Kidney (tissue), 14 donors: ENCODE results near the gene LUC7L3. TPM values are rescaled to one million over a fixed set of nuclear protein-coding genes. Genes with fewer than 3 reads are reported as not detected.

ENCODE experiments used
- DNase-seq, 5 donors: peaks; one replicate each; pipeline ENCODE4 v3.0.0-alpha.2; 2013 to 2020
- FAIRE-seq: peaks from 2 replicates; lab custom pipeline; 2012; peaks lifted over from hg19 to GRCh38; lab: Jason Lieb, UNC
- H3K27ac ChIP-seq, 2 donors: one replicate each; pipeline ENCODE4 v1.7.0; 2013; ENCODE audit warnings: low read depth in 2 of 2, low read length in 2 of 2, inconsistent platforms in 1 of 2
- H3K27me3 ChIP-seq: one replicate; pipeline ENCODE4 v1.7.1; 2013; ENCODE audit warnings: low read length, inconsistent platforms; ENCODE audit not compliant: control insufficient read depth, insufficient read depth
- H3K36me3 ChIP-seq, 3 donors: one replicate each; pipeline versions ENCODE4 v1.7.0 to v1.7.1; 2013; ENCODE audit warnings: low read length in 3 of 3, control low read depth in 1 of 3, inconsistent platforms in 1 of 3; ENCODE audit not compliant: insufficient read depth in 3 of 3, control insufficient read depth in 2 of 3
- H3K4me1 ChIP-seq, 3 donors: one replicate each; pipeline versions ENCODE4 v1.7.0 to v1.7.1; 2013; ENCODE audit warnings: low read length in 3 of 3, inconsistent platforms in 1 of 3, low read depth in 1 of 3; ENCODE audit not compliant: control insufficient read depth in 2 of 3, insufficient read depth in 2 of 3
- H3K4me3 ChIP-seq, 3 donors: one replicate each; pipeline versions ENCODE4 v1.7.0 to v1.8.1; 2013; ENCODE audit warnings: low read length in 3 of 3, control low read depth in 1 of 3, inconsistent platforms in 1 of 3
- H3K9ac ChIP-seq, 3 donors: one replicate each; pipeline versions ENCODE4 v1.7.0 to v1.7.1; 2013; ENCODE audit warnings: low read length in 3 of 3, control low read depth in 1 of 3, inconsistent platforms in 1 of 3
- H3K9me3 ChIP-seq, 3 donors: one replicate each; pipeline versions ENCODE4 v1.7.0 to v1.7.1; 2013; ENCODE audit warnings: low read length in 3 of 3, control low read depth in 1 of 3, inconsistent platforms in 1 of 3; ENCODE audit not compliant: control insufficient read depth in 2 of 3, insufficient read depth in 1 of 3
- intact Hi-C: fragments of 100-400 bp; cut with DNase I; formaldehyde crosslinking; loops from one replicate; pipeline ENCODE4 v1.11.1; 2022
- polyA plus RNA-seq: library from polyadenylated mRNA; stranded (reverse); fragments of 350-450 nt; fragmentation: Illumina TruSeq; extraction: RNeasy Lipid Tissue Mini Kit (QIAGEN cat#74804); gene quantifications from one replicate; pipeline ENCODE4 v1.2.3, GENCODE V29; 2014; ENCODE audit warnings: low read depth, low replicate concordance; ENCODE audit not compliant: insufficient read depth
- total RNA-seq: library from RNA; stranded (reverse); fragmentation: NEBNext Ultra II Directional; extraction: Animal tissue kit (Norgen Biotek cat#: 25700); gene quantifications from one replicate; pipeline ENCODE4 v1.2.1, GENCODE V29; 2021
- TF ChIP-seq, protein P1 (sequence below): IDR thresholded peaks from 3 replicates; pipeline ENCODE4 v1.5.1; 2012; ENCODE audit warnings: mild to moderate bottlenecking, moderate library complexity, borderline replicate concordance; ENCODE audit not compliant: insufficient read depth; ENCODE audit errors: extremely low read depth
- donor health status: control.
- donor health status: control.
- donor health status: control.
- donor health status: control.
- donor health status: control.
- donor health status: DM: yes; HTN: yes; CAD: no.
- donor health status: Normal renal cell carcinoma (clear cell type).

LUC7L3 gene
- total and polyA plus RNA-seq, 2 donors from 2014 or later = 74.3 to 91.9 TPM

- DNase-seq (no peak), FAIRE-seq (no peak)
- Histone ChIP-seq H3K4me3 (no peak overlapping the region), H3K9ac (no peak overlapping the region), H3K27ac (no peak overlapping the region), H3K36me3 (no peaks in the 10 kb centered on the region), H3K4me1 (peaks cover 0 to 16% (median 13%) of the 10 kb centered on the region in 3 donors), H3K27me3 (no peaks in the 10 kb centered on the region), H3K9me3 (no peaks in the 10 kb centered on the region)
- intact Hi-C loops = no loop called here
- TF ChIP-seq, protein P1, sequence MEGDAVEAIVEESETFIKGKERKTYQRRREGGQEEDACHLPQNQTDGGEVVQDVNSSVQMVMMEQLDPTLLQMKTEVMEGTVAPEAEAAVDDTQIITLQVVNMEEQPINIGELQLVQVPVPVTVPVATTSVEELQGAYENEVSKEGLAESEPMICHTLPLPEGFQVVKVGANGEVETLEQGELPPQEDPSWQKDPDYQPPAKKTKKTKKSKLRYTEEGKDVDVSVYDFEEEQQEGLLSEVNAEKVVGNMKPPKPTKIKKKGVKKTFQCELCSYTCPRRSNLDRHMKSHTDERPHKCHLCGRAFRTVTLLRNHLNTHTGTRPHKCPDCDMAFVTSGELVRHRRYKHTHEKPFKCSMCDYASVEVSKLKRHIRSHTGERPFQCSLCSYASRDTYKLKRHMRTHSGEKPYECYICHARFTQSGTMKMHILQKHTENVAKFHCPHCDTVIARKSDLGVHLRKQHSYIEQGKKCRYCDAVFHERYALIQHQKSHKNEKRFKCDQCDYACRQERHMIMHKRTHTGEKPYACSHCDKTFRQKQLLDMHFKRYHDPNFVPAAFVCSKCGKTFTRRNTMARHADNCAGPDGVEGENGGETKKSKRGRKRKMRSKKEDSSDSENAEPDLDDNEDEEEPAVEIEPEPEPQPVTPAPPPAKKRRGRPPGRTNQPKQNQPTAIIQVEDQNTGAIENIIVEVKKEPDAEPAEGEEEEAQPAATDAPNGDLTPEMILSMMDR = no peak
Observed at GRCh38 chr17:50731575-50732460, 12.4 kb downstream of the LUC7L3 start.

DNA sequence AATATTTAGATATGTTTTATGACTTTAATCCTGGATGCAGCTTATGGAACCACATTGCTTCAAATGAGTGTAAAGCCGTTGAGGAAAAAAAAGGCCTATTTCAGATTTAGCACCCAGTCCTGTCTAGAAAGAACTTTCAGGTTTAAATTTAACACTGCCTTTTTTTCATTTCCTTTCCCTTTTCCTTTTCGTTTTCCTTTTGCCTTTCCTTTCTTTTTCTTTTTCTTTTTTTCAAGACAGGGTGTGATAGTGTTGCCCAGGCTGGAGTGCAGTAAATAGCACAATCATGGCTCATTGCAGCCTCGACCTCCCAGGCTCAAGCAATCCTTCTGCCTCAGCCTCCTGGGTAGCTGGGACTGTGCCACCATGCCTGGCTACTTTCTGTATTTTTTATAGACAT lies 15.9 kb downstream of the LUC7L3 start:
- peaks cover 2 to 21% (median 10%) of the 10 kb centered on the region in 3 donors for H3K36me3 ChIP-seq
- no peak overlapping the region for H3K9ac ChIP-seq
- FAIRE-seq = no peak
- intact Hi-C loops = no loop called here
- H3K4me1 ChIP-seq = peaks cover 0 to 6% (median 0%) of the 10 kb centered on the region in 3 donors
- H3K27me3 ChIP-seq = no peaks in the 10 kb centered on the region
- no peak for DNase-seq
- TF ChIP-seq, protein P1 = no peak
- H3K4me3 ChIP-seq = no peak overlapping the region
- no peaks in the 10 kb centered on the region for H3K9me3 ChIP-seq
- H3K27ac ChIP-seq = no peak overlapping the region

- intact Hi-C loops = no loop called here
- TF ChIP-seq, protein P1 = no peak
- Histone ChIP-seq H3K4me1 (no peaks in the 10 kb centered on the region), H3K27me3 (no peaks in the 10 kb centered on the region), H3K36me3 (peaks cover 15 to 39% (median 16%) of the 10 kb centered on the region in 3 donors), H3K27ac (no peak overlapping the region), H3K9me3 (no peaks in the 10 kb centered on the region), H3K4me3 (no peak overlapping the region), H3K9ac (no peak overlapping the region)
- no peak for DNase-seq
- no peak for FAIRE-seq
Observed at GRCh38 chr17:50737118-50737698, 17.8 kb downstream of the LUC7L3 start.
